ENCODE results near the gene FANCC. TPM values are rescaled to one million over a fixed set of nuclear protein-coding genes. Genes with fewer than 3 reads are reported as not detected.
"Not testable (repeated sequence)": the region's sequence is repeated elsewhere in the genome, so short reads cannot be mapped to it uniquely, and the experiment has no call there.

The FANCC gene
- total RNA-seq, 2 donors from 2014 or later = 7.5 to 12.5 TPM

- no peak for TF ChIP-seq CTCF (IDR thresholded peaks at IDR 0.05)
- TF ChIP-seq POLR2A (IDR thresholded peaks at IDR 0.05) = no peak
- H3K27ac ChIP-seq = no peak overlapping the region
- 96% methylated on average over 1 of the region's 1 CpG for WGBS, 2 donors
- ATAC-seq = no peak
- no peaks in the 10 kb centered on the region for H3K9me3 ChIP-seq
- intact Hi-C loops (cut with DNase I) = no loop called here
- no peaks in the 10 kb centered on the region for H3K27me3 ChIP-seq
- H3K4me3 ChIP-seq = no peak overlapping the region
- no peak for DNase-seq
- H3K36me3 ChIP-seq (replicated peaks in 1 of 2; ENCODE audit: insufficient read depth in 1 of 2, low read depth in 2 of 2) = no peaks in the 10 kb centered on the region
- no peaks in the 10 kb centered on the region for H3K4me1 ChIP-seq
Observed at GRCh38 chr9:95297760-95298159, 19.7 kb downstream of the FANCC start.

GRCh38 chr9:95297316-95297715, 20.2 kb downstream of the FANCC start:
- no peak for DNase-seq
- intact Hi-C loops (cut with DNase I) = no loop called here
- no peaks in the 10 kb centered on the region for H3K27me3 ChIP-seq

GRCh38 chr9:95296761-95297160, 20.7 kb downstream of the FANCC start:
- Histone ChIP-seq H3K36me3 (replicated peaks in 1 of 2; ENCODE audit: insufficient read depth in 1 of 2, low read depth in 2 of 2) (no peaks in the 10 kb centered on the region), H3K27ac (no peak overlapping the region), H3K27me3 (no peaks in the 10 kb centered on the region), H3K4me1 (no peaks in the 10 kb centered on the region), H3K9me3 (no peaks in the 10 kb centered on the region), H3K4me3 (no peak overlapping the region)
- intact Hi-C loops (cut with DNase I) = no loop called here
- no peak for TF ChIP-seq POLR2A (IDR thresholded peaks at IDR 0.05)
- no peak for TF ChIP-seq CTCF (IDR thresholded peaks at IDR 0.05)
- ATAC-seq (no peak), DNase-seq (no peak)
- WGBS, 2 donors = 96 to 97% methylated on average over 1 of the region's 1 CpG

More at GRCh38 chr9:95297316-95297715, 20.2 kb downstream of the FANCC start:
- ATAC-seq = no peak
- Histone ChIP-seq H3K4me1 (no peaks in the 10 kb centered on the region), H3K27ac (no peak overlapping the region), H3K36me3 (replicated peaks in 1 of 2; ENCODE audit: insufficient read depth in 1 of 2, low read depth in 2 of 2) (no peaks in the 10 kb centered on the region), H3K4me3 (no peak overlapping the region), H3K9me3 (no peaks in the 10 kb centered on the region)
- 90 to 92% methylated on average over 3 of the region's 3 CpGs for WGBS, 2 donors
- TF ChIP-seq CTCF (IDR thresholded peaks at IDR 0.05) (no peak), POLR2A (IDR thresholded peaks at IDR 0.05) (no peak)

GRCh38 chr9:95293296-95293695, 24.2 kb downstream of the FANCC start:
- H3K4me1 ChIP-seq; H3K4me3 ChIP-seq; DNase-seq; H3K27me3 ChIP-seq; H3K27ac ChIP-seq; intact Hi-C loops (cut with DNase I); H3K36me3 ChIP-seq (replicated peaks in 1 of 2; ENCODE audit: insufficient read depth in 1 of 2, low read depth in 2 of 2); H3K9me3 ChIP-seq; ATAC-seq: not testable (repeated sequence)
- 81 to 87% methylated on average over 6 of the region's 6 CpGs for WGBS, 2 donors

- Histone ChIP-seq H3K27ac (no peak overlapping the region), H3K4me3 (no peak overlapping the region), H3K36me3 (replicated peaks in 1 of 2; ENCODE audit: insufficient read depth in 1 of 2, low read depth in 2 of 2) (no peaks in the 10 kb centered on the region), H3K4me1 (no peaks in the 10 kb centered on the region), H3K9me3 (no peaks in the 10 kb centered on the region), H3K27me3 (no peaks in the 10 kb centered on the region)
- ATAC-seq = no peak
- intact Hi-C loops (cut with DNase I) = no loop called here
- 97% methylated on average over 34 to 40 of the region's 41 CpGs for WGBS, 2 donors
- DNase-seq = no peak
- TF ChIP-seq POLR2A (IDR thresholded peaks at IDR 0.05) (no peak), CTCF (IDR thresholded peaks at IDR 0.05) (no peak)
Observed at GRCh38 chr9:95292226-95292625, 25.3 kb downstream of the FANCC start.

Data from body of pancreas (tissue), 4 donors.